ENCODE data around the gene MARF1.
"Not testable (repeated sequence)": the region's sequence is repeated elsewhere in the genome, so short reads cannot be mapped to it uniquely, and the experiment has no call there.

MARF1 gene

DNA sequence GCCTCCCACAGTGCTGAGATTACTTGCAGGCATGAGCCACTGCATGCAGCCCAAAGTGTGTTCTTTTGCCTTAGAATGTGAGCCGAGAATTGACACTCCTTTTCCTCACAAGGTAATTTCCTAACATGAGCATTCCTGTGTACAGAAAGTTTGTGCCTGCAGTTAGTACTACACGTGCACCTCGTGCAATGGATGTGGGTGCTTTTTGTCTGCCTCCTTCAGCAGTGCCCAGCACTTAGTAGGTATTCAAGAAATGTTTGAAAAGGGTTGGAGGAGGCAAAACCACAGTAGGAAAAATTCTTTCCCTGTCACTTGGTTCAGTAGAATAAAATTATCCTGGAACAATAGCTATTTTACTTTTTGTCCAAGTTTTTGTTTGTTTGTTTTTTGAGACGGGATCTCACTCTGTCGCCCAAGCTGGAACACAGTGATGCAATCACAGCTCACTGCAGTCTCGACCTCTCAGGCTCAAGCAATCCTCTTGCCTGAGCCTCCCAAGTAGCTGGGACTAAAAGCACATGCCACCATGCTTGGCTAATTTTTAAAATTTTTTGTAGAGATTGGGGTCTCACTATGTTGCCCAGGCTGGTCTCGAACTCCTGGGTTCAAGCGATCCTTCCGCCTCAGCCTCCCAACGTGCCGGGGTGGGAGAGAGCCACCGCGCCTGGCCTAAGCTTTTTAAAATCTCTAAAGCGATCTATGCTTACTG is 9.5 kb upstream of the MARF1 start:
- no peak for DNase-seq (ENCODE audit: low read depth, low spot score)

DNA sequence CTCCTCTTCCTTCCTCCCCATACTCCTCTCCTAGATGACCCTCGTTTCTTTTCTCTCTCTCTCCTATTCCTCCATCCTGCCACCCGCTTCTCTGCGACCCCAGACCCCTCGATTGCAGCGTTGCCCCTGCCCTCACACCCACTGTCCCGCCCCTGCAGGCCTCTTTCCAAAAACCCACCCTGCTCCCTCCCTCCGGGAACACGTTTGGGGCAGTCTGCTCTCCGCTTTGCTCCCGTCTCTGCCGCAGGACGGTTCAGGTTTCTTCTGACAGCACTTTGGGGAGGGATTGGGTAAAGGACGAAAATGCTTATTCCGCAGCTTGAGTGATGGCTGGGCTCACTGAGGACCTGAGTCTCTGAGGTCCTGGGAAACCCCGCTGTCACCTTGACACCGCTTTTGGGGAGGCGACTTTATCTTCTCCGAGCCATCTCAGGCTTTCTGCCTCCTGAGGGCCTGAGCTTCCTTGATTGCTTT is 7.8 kb upstream of the MARF1 start:
- peak; percentile 48 for DNase-seq (ENCODE audit: low read depth, low spot score)

DNA sequence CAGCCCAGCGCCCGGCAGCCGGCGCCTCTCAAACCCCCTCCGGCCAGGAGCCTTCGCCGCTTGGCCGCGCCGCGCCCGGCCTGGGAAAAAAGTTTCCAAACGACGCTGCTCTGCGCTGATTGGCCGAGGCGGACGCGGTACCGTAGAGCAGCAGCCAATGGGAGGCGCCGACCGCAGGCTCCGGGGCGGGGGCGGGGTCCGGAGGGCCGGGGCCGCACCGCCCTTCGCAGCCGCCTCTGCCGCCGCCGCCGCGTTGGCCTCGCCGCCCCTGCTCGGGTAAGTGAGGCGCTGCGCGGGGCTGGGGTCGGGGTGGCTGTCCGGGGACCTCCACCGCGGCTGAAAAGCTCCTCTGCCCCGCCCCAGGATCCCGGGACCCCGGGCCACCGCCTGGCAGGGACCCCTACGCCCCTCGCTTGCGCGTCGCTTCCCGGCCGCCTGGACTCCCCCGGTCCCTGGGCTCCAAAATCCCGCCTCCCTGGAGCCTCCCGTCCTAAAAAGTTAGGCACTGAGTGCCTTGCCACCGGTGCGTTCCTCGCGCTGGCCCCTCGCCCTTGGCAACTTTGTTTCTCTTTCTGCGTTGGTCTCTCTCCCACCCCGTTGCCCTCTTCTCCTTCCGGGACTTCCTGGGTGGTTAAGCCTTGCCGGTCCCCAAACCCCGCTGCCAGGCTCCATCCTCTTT is 7.2 kb upstream of the MARF1 start, which contains the start of gene NDE1:
NDE1 (plus strand) TSS at position 227 of the 679 bp plus-strand sequence. CDS start 14,534 bp downstream, outside the sequence.
- DNase-seq (ENCODE audit: low read depth, low spot score): peak; percentile 98

DNA sequence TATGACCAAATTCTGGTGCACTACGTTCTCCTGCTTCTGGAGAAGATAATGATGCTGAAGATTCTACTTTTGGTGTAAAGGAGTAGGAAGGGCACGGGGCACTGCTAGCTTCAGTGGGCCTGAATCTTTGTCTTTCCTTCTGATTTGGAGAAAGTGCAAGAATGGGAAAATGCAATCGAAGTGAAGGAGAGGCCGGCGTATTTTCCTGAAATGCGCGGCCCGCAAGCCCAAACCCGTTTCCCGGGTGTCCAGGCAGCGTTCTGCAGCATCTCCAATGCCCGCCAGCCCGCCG is 6.7 kb upstream of the MARF1 start:
- no peak for DNase-seq (ENCODE audit: low read depth, low spot score)

DNA sequence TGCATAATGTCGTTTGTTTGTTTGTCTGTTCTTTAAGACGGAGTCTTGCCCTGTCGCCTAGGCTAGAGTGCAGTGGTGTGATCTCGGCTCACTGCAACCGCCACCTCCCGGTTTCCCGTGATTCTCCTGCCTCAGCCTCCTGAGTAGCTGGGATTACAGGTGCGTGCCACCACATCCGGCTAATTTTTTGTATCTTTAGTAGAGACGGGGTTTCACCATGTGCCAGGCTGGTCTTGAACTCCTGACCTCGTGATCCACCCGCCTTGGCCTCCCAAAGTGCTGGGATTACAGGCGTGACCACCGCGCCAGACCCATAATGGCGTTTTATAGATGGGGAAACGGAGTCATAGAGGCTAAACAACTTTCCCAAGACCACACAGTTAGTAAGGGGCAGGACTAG is 6.4 kb upstream of the MARF1 start:
- DNase-seq (ENCODE audit: low read depth, low spot score): not testable (repeated sequence)

DNA sequence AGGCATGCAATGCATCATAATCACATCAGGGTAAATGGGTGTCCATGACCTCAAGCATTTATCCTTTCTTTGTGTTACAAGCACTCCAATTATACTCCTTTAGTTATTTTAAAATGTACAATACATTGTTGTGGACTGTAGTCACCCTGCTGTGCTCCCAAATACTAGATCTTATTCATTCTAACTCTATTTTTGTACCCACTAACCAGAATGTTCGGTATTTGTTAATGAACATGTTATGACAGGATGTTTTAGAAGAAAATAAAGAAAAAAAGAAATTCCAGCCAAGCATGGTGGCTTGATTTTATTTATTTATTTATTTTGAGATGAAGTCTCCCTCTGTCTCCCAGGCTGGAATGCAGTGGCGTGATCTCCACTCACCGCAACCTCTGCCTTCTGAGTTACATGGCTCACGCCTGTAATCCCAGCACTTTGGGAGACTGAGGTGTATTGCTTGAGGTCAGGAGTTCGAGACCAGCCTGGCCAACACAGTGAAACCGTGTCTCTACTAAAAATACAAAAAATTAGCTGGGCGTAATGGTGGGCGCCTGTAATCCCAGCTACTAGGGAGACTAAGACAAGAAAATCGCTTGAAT is 5.3 kb upstream of the MARF1 start:
- DNase-seq (ENCODE audit: low read depth, low spot score): peak; percentile 65

DNA sequence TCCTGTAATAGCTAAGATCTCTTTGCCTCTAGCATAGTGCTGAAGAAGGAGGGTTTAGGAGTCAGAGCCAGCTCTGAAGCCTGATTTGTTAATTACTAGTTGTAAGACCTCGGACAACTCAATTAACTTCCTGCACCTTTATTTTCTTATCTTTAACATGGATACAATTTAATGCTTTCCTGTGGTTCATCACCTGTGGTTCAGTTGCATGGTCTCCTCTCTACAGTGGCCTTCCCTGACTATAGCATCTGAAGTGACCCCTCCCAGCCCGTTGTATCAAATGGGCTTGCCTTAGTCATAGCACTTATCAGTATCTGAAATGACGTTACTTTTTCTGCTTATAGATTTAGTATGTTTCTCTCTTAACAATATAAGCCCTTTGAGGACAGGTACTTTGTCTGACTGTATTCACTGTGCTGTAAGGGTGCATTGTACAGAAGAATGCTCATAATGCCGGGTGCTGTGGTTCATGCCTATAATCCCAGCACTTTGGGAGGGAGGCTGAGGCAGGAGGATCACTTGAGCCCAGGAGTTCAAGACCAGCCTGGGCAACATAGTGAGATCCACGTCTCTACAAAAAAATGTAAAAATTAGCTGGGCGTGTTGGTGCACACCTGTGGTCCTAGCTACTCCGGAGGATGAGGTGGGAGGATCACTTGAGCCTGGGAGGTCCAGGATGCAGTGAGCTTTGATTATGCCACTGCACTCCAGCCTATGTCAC is 4.5 kb upstream of the MARF1 start:
- no peak for DNase-seq (ENCODE audit: low read depth, low spot score)

DNA sequence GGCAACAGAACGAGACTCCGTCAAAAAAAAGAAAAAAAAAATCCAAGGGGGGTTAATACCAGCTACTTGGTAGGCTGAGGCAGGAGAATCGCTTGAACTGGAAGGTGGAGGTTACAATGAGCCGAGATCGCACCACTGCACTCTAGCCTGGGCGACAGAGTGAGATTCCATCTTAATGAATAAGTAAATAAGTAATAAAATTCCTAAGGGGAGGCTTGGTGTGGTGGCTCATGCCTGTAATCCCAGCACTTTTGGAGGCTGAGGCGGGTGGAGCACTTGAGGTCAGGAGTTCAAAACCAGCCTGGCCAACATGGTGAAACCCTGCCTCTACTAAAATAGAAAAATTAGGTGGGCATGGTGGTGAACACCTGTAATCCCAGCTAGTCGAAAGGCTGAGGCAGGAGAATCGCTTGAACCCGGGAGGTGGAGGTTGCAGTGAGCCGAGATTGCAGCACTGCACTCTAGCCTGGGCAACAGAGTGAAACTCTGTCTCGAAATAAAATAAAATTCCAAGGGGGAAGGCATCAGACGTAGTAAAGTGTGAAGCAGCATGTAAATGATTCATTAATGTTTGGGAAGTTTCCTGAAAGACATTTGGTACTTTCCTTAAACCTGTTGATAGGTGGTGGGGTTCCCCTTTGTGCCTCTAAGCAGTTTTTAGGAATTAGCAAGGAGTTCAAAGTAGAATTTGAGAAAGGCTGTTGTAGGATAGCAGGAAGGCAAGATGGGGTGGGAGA is 3.8 kb upstream of the MARF1 start:
- not testable (repeated sequence) for DNase-seq (ENCODE audit: low read depth, low spot score)

DNA sequence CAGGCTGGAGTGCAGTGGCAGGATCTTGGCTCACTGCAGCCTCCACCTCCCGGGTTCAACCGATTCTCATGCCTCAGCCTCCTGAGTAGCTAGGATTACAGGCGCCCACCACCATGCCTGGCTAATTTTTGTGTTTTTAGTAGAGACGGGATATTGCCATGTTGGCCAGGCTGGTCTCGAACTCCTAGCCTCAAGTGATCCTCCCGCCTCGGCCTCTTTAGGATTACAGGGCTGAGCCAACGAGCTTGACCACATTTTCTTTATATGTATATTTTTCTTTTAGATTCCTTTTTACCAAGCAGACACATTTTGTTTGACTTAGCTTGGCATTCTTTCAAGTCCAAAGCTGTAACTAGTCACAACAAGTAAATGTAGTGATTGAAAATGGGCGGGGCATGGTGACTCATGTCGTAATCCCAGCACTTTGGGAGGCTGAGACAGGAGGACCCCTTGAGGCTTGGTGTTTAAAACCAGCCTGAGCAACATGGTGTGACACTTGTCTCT is 2.1 kb upstream of the MARF1 start:
- peak; percentile 85 for DNase-seq (ENCODE audit: low read depth, low spot score)

DNA sequence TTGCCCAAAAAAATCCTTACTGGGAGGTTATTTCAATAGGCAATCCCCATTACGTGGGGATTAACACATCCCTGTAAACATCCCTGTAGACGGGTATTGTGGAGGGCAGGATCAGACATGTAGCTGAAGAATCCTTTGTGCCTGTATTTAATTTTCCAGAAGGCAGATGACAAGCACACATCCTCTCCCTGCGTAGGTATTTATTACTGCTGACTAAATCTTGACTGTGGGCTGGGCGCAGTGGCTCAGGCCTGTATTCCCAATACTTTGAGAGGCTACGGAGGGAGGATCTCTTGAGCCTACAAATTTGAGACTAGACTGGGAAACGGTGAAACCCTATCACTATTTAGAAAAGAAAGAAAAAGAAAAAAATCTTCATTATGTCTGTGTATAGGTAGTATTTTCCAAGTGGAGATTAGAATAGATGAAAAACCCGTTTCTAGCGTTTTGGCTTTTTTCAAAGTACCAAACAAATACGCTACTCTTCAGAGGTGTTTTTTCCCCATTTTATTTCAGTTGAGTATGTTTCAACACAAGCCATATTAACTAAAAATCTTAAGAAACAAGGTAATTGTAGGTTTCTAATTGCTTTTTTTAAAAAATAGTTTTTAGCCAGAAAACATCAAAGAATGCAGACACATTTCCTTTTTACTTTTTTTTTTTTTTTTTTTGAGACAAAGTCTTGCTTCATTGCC is 1.5 kb upstream of the MARF1 start:
- DNase-seq (ENCODE audit: low read depth, low spot score): peak; percentile 7

DNA sequence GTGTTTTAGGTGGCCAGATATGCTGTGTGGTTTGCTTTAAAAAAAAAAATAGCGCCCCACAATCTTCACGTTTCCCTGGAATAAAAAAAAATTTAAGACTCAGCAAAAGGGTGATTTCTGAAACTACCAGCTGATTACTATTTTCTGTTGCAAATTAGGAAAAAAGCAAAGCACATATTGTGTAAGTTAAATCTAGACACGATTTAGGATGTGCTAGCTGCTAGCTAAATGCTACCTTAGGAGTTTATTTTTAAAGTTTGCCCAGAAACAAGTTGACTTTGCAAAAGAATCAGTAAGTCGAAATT is 944 bp upstream of the MARF1 start:
- DNase-seq (ENCODE audit: low read depth, low spot score): no peak

DNA sequence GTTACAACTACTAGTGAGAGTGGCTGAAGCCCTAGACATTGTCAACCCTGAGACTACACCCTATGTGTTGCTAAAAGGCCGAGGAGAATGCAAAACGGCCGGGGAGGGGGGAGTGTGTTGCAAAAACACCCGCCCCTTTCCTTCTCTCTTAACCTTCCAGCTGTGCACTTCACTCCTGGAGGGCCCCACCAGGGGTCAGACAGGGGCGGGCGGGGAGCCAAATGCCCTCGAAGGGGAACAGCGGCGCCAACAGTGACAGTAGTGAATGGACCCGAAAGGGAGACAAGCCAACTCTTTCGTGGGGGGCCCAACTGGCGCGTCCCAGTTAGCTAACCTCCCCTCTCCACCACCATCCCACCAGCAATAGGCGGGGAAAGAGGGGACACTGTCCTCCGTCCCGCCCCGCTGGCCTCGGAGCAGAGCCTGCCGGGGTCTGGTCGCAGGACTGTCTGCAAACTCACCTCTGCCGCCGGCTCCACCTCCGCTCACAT is 352 bp downstream of the MARF1 start:
- peak; percentile 56 for DNase-seq (ENCODE audit: low read depth, low spot score)

DNA sequence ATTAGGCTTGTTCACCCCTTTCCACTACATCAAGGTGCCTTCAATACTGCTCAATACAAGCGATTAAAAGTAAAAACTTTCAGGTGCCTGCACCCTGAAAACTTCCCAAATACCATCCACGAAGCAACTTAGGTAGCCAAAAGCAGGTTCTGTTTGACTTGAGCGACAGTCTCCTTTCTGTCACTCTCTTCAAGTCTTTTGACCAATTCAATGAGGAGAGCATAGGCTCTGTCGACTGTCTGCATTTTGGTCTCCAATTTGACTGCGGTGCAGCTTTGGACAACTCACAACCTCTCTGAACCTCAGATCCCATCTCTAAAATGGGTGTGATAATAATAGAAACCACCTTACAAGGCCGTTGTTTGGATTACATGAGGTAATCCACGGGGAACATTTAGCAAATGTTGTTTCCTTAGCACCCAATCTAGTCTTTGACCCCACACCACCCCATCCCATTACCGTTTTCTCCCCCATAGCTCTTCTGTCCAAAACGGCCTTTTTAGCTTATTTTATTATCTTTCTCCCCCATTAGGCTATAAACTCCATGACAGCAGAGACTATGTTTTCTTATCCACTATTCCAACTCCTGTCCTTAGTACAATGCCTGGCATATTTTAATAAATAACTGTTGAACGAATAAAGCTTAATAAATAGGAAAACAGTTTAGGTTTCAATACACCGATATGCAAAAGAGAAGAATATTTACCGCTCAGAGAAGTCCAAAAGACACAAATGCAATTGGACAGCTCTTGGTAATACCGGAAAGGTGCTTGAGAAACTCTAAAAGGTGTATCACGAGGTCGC is 999 bp downstream of the MARF1 start:
- DNase-seq (ENCODE audit: low read depth, low spot score): no peak

DNA sequence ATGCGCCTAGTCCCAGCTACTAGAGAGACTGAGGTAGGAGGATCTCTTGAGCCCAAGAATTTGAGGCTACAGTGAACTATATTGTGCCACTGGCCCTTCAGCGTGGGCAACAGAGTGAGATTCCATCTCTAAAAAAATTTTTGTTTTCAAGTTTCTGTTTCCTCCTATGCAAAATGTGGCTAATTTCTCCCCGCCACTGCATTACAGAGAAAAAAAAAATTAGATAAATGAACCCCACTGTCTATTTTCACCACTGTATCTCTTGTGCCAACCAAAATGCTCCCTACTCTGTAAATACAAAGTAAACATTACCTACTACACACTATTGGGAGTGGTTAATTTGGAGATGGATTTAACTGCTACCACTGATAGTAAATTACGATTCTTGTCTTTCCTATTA is 2.0 kb downstream of the MARF1 start:
- DNase-seq (ENCODE audit: low read depth, low spot score): no peak

DNA sequence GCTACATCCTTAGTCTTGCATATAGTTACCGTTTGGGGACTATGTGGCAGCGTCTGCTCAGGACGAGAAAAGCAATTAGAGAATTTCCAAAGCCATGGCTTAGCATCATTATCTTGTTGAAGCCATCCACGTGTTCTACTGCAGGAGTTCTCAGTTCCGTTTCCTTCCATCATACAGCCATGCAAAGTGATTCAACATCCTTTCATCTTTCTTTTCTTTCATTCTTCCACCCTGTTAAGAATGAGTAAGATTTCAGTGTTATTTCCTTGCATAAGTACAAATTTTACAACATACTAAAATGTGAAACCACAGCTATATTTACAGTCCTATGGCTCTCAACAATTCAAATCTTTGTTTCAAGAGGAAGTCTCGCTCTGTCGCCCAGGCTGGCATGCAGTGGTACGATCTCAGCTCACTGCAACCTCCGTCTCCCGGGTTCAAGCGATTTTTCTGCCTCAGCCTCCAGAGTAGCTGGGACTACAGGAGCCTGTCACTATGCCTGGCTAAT is 3.8 kb downstream of the MARF1 start:
- no peak for DNase-seq (ENCODE audit: low read depth, low spot score)

DNA sequence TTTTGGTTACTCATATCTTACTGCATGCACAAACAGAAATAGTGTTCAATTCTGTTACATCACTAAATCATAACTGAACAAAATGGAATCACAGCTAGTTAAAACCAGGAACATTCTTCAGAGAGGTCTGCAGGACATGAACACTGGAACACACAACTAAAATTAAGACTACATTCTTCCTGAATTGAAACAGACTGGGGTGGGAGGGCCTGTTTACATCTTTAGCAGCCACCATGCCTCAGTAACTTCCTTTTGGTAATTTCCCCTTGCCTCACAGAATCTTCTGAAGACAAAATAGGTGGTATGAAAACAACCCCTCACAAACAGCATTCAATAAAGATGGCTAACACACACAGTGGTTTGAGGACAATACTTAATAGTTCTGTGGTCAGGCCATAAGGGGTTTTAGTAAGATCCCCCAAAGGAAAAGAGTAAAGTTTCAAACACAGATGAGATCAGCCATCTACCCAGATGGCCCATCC is 6.5 kb downstream of the MARF1 start:
- DNase-seq (ENCODE audit: low read depth, low spot score): no peak

DNA sequence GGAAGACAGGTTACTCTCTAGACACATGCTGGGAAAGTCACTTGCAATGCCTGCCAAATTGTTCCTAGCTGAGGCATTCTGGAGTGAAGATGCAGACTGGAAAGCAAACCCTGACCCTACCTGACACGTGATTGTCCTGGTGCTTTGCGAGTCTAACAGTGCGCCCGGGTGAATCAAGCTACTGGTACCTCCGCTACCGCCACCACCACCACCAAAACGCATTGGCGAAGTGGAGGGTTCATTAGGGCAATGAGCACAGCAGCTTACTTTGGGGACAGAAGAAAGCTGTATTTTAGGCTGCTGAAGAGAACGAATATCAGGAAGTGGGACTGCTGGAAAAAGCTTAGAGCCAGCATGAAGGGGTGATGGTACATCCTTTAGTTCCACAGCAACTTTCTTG is 7.0 kb downstream of the MARF1 start:
- no peak for DNase-seq (ENCODE audit: low read depth, low spot score)

DNA sequence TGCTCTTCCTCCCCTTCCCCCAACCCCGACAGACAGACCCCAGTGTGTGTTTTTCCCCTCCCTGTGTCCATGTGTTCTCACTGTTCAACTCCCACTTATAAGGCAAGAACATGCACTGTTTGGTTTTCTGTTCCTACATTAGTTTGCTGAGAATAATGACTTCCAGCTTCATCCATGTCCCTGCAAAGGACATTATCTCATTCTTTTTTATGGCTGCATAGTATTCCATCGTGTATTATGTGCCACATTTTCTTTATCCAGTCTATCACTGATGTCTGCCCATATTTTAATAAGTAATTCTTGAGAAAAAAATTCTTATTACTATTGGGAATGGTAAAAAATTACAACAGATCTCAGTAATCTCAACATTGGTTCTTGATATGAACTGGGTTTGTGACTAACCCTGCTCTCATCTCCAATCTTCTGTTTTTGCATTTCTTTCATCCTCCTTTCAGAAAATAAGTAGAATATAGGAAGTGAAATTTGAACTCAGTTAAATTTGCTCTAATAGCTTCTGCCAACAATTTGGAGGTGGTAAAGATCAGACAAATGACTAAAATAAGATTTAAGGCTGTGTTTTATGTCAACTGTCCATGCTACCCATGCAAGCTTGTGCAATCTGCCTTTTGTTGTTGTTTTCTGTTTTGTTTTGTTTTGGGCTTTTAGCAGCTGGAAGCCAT is 11.1 kb downstream of the MARF1 start:
- no peak for DNase-seq (ENCODE audit: low read depth, low spot score)

DNA sequence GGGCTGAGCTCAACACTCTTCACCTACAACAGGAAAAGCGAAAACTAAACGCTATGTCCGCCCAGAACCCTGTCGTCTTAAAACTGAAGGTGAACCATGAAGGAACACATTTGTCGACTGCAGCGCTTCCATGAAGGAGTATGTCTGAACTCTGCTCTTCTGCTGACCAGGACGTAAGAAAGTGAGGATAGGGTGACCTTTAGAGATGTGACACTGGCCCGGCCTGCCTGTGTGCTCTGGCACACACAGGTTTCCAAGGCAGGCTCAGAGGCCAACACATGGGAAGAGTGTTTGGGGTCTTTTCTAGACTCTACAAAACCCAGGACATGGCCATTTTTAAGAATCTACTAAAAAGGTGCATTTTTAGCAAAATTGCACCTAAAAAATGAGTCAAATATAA is 21.1 kb downstream of the MARF1 start:
- no peak for DNase-seq (ENCODE audit: low read depth, low spot score)

Measured in astrocyte of the hippocampus (primary cell).